Epithelial cell of proximal tubule (primary cell): ENCODE measurements around the gene ZFYVE26. TPM values are rescaled to one million over a fixed set of nuclear protein-coding genes. Genes with fewer than 3 reads are reported as not detected.

Experiments
- DNase-seq: peaks from one replicate; pipeline ENCODE4 v3.0.0-alpha.2; 2011; ENCODE audit warnings: low read depth
- H3K4me3 ChIP-seq: 2 replicates; pipeline ENCODE4 v1.5.1; 2011; ENCODE audit warnings: low read depth, mild to moderate bottlenecking, low read length
- total RNA-seq: library from RNA; depleted of rRNA; stranded (reverse); fragments of >200 nt; gene quantifications from 2 replicates; pipeline ENCODE4 v1.2.3, GENCODE V29; 2015
- TF ChIP-seq, protein P1 (sequence below): conservative IDR thresholded peaks from 2 replicates; pipeline ENCODE4 v1.5.1; 2012; ENCODE audit warnings: low read depth, mild to moderate bottlenecking, low read length

The ZFYVE26 gene
- total RNA-seq, 1 donor from 2014 or later = 11.9 TPM

DNA sequence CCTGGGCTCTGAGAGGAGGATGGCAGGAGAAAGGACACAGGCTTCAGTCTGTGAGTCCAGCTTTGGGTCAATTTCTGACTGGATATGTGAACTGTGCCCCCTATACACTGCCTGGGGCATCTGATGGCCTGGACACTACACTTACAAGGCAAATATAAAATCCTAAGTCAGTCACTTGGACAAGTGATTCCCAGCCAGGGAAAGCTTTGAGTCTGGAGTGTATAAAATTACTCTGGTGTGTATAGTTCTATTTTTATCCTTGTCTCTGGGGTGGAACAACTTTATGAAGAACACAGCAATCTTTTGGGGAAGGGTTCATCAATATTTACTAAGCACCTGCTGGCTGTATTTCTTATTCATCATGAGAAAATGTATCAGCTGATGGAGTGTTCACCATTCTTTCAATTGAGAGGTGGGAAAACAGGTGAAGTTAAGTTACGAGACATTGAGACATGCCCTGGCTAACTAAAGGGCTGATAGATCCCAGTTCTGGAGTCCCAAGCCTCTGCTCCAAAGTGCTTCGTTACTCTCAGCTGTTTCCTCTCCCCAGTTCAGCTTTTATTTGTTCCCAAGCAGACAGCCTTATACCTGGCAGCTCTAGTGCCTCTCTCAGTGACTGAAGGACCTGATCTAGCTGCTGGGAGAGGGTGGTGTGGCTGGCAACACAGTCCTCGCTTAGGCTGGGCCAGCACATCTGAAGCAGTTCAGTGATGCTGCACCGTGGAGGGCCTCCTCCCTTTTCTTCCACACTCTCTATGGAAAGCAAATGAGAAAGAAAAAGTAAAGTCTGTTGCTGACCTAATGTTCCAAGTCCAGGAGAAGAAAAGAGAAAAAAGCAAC, 30.9 kb downstream of the ZFYVE26 start:
- DNase-seq = no peak
- TF ChIP-seq, protein P1, sequence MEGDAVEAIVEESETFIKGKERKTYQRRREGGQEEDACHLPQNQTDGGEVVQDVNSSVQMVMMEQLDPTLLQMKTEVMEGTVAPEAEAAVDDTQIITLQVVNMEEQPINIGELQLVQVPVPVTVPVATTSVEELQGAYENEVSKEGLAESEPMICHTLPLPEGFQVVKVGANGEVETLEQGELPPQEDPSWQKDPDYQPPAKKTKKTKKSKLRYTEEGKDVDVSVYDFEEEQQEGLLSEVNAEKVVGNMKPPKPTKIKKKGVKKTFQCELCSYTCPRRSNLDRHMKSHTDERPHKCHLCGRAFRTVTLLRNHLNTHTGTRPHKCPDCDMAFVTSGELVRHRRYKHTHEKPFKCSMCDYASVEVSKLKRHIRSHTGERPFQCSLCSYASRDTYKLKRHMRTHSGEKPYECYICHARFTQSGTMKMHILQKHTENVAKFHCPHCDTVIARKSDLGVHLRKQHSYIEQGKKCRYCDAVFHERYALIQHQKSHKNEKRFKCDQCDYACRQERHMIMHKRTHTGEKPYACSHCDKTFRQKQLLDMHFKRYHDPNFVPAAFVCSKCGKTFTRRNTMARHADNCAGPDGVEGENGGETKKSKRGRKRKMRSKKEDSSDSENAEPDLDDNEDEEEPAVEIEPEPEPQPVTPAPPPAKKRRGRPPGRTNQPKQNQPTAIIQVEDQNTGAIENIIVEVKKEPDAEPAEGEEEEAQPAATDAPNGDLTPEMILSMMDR = no peak
- H3K4me3 ChIP-seq = no peak overlapping the region

DNA sequence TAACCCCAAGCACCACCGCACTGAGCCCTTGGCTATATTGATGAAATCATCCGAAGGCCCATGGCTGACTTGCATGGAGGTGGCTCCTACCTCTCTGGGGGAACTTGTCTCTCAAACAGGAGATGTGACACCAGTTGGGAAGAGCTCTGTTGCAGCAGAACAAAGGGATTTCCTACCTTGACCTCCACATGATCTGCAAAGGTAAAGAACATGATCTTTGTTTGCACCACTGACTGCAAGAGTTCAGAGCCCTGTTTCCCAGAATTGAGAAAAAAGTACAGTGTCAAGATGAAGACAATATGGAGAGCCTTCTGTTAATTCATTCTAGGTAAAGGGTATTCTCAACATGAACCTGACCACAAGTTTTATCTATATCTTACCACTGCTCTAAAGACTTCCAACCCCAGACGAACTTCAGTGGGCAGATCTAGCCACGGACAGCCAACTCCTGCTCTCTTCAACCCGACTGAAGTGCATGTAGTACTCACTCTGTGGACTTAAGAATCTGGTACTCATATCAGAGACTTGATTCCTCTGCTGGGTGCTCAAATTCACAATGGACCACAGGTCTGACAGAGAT, 32.1 kb downstream of the ZFYVE26 start:
- TF ChIP-seq, protein P1 = no peak
- no peak overlapping the region for H3K4me3 ChIP-seq
- no peak for DNase-seq

DNA sequence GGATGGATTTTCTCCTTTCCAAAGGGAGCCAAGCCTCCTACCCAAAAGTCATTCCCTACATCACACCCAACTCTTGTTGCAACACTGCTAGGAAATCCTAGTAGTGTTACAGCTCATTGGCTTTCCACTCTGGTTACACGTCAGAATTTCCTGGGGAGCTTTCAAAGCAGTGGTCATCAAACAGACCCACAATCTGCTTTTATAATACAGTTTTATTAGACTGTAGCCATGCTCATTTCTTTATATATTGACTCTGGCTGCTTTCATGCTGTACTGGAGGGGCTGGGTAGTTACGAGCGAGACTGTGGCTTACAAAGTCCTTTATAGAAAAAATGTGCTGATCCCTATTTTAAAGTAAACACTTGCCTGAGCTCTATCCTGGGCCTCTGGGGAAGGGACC, 34.3 kb downstream of the ZFYVE26 start:
- no peak overlapping the region for H3K4me3 ChIP-seq
- no peak for DNase-seq
- TF ChIP-seq, protein P1 = no peak

DNA sequence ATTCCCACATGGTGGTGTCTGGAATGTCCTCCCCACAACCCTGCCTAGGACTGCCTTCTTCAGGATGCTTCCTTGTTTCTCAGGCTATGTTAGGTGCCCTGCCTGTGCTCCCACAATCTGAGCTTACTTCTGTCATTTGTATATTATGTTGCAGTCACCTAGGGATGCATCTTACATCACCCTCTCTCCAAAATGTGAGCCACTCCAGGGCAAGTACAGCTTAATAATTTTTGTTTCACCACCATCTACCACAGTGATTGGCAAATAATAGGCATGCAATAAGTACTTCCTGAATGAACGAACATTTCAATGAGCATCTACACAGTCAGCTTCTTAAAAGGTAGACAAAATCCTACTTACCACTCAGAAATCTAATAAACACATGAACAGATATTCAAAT, 37.6 kb downstream of the ZFYVE26 start:
- TF ChIP-seq, protein P1 = no peak
- DNase-seq = no peak

DNA sequence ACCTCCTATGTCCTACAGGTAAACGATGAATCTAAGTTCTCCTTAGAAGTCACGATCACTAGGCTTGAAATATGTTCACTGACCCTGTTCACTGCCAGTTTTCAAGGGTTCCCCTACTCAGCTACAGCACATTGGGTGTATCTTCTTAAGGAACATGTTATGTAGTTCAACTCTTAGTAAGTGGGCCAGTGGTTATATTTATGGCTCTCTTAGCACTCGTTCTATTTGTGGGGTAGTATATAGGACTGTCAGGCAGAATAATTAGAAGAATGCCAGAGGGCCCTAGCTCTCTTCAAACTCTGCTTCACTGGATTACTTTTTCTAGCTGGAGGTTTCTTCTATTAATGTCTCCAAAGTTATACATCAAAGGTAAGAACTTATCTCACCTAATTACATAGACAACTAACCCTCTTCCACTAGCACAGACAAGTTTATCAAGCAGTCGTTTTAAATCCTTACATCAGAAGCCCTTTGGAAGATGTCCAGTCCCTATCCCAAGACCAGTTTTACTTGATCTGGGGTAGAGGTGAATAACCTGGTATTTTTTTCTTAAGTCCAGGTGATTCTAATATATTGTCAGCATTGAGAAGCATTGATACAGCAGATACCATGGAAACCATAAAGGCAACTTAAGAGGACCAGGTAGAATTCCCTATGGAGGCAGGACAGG, 39.6 kb downstream of the ZFYVE26 start:
- H3K4me3 ChIP-seq = no peak overlapping the region
- TF ChIP-seq, protein P1 = no peak
- no peak for DNase-seq

More for the DNA sequence above, 37.6 kb downstream of the ZFYVE26 start:
- no peak overlapping the region for H3K4me3 ChIP-seq

DNA sequence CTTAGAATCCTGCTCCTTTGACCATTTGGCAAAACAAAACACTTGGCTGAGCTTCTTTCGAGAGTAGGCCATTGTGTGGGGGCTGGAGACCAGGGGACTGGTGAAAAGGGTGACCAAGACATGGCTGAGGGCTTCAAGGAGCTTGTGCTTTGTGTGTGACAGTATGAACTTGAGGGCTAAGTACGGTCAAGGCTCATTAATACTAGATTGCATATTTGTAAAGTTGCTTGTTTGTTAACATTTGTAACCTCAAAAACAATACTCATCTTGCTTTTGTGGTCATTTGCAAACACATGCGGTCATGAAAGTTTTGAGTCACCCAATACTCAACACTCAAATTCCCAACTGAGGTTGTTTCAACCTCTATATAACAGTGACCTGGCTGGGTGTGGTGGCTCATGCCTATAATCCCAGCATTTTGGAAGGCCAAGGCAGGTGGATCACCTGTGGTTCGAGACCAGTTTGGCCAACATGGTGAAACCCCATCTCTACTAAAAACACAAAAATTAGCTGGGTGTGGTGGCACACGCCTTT, 42.5 kb downstream of the ZFYVE26 start:
- DNase-seq = no peak

More for the DNA sequence above, 42.5 kb downstream of the ZFYVE26 start:
- H3K4me3 ChIP-seq = no peak overlapping the region
- TF ChIP-seq, protein P1 = no peak
